Cardiac muscle cell (in vitro differentiated cells and primary cell): ENCODE measurements around the gene COMT. TPM values are rescaled to one million over a fixed set of nuclear protein-coding genes. Genes with fewer than 3 reads are reported as not detected.

Experiments used
- DNase-seq, 2 donors: peaks; one replicate each; pipeline versions ENCODE4 v3.0.0 to v3.0.0-alpha.2; 2010 to 2017; ENCODE audit warnings: low read depth in 1 of 2, low spot score in 1 of 2
- H3K27ac ChIP-seq: fragments of 200-600 bp; sonication (generic); 2 replicates; pipeline ENCODE4 v1.5.1; 2016
- H3K27me3 ChIP-seq: fragments of 200-600 bp; sonication (generic); 2 replicates; pipeline ENCODE4 v1.6.0; 2016; ENCODE audit warnings: control low read depth
- H3K36me3 ChIP-seq: fragments of 200-600 bp; sonication (generic); 2 replicates; pipeline ENCODE4 v1.5.1; 2016; ENCODE audit warnings: control low read depth
- H3K4me1 ChIP-seq: fragments of 200-600 bp; sonication (generic); 2 replicates; pipeline ENCODE4 v1.8.1; 2017; ENCODE audit warnings: low read depth, mild to moderate bottlenecking, mixed run types
- H3K4me3 ChIP-seq: fragments of 200-600 bp; sonication (generic); 2 replicates; pipeline ENCODE4 v1.5.1; 2016; ENCODE audit warnings: mild to moderate bottlenecking
- H3K9me3 ChIP-seq: fragments of 200-600 bp; sonication (generic); 2 replicates; pipeline ENCODE4 v1.5.1; 2017; ENCODE audit warnings: low read depth, mild to moderate bottlenecking, control low read depth
- polyA plus RNA-seq: library from polyadenylated mRNA; unstranded; fragments of >200 nt; fragmentation: Nextera tagmentation; extraction: Ambion mirVana; gene quantifications from 2 replicates; pipeline ENCODE4 v1.2.1, GENCODE V29; 2016
- total RNA-seq: library from RNA; depleted of rRNA; stranded (reverse); fragments of >200 nt; gene quantifications from 2 replicates; pipeline ENCODE4 v1.2.3, GENCODE V29; 2016
- TF ChIP-seq, protein P1 (sequence below): IDR thresholded peaks from 2 replicates; pipeline ENCODE4 v1.5.1; 2012; ENCODE audit warnings: low read depth, mild to moderate bottlenecking, low read length

The COMT gene
- total and polyA plus RNA-seq, 2 experiments from 2014 or later = 35.8 to 51.9 TPM

DNA sequence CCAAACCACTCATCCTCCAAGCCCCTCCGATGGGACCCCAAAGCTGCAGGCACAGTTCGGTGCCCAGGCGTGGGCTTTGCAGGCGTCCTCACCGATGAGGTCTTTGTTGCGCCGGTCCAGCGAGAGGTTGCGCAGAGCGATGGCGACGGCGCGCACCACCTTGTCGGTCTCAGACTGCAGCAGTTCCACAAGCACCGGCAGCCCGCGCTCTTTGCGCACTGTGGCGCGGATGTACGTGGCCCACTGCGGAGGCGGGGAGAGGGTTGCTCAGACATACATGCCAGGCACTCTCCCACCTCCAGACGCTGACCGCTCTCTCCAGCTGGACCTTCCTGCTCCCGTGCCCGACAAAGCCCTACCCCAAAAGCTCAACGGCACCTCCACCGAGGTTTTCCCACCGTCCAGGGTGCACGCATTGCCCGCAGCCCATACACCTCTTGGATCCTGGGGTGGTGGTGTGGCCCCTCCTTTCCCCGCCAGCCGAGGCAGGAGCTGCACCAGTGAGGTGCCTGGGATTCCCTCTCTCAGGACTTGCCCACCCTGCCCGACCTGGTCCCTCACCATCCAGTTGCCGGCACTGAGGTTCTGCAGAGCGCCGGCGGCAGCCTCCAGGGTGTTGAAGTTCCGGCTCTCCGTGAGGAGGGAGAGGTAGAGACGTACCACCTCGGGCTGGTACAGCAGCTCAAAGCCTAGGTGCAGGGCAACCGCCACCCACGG lies 32.1 kb downstream of the COMT start:
- no peak overlapping the region for H3K4me3 ChIP-seq
- no peak overlapping the region for H3K27ac ChIP-seq
- no peaks in the 10 kb centered on the region for H3K27me3 ChIP-seq
- TF ChIP-seq, protein P1, sequence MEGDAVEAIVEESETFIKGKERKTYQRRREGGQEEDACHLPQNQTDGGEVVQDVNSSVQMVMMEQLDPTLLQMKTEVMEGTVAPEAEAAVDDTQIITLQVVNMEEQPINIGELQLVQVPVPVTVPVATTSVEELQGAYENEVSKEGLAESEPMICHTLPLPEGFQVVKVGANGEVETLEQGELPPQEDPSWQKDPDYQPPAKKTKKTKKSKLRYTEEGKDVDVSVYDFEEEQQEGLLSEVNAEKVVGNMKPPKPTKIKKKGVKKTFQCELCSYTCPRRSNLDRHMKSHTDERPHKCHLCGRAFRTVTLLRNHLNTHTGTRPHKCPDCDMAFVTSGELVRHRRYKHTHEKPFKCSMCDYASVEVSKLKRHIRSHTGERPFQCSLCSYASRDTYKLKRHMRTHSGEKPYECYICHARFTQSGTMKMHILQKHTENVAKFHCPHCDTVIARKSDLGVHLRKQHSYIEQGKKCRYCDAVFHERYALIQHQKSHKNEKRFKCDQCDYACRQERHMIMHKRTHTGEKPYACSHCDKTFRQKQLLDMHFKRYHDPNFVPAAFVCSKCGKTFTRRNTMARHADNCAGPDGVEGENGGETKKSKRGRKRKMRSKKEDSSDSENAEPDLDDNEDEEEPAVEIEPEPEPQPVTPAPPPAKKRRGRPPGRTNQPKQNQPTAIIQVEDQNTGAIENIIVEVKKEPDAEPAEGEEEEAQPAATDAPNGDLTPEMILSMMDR = no peak
- no peak for DNase-seq
- H3K4me1 ChIP-seq = no peaks in the 10 kb centered on the region
- no peaks in the 10 kb centered on the region for H3K9me3 ChIP-seq
- no peaks in the 10 kb centered on the region for H3K36me3 ChIP-seq

DNA sequence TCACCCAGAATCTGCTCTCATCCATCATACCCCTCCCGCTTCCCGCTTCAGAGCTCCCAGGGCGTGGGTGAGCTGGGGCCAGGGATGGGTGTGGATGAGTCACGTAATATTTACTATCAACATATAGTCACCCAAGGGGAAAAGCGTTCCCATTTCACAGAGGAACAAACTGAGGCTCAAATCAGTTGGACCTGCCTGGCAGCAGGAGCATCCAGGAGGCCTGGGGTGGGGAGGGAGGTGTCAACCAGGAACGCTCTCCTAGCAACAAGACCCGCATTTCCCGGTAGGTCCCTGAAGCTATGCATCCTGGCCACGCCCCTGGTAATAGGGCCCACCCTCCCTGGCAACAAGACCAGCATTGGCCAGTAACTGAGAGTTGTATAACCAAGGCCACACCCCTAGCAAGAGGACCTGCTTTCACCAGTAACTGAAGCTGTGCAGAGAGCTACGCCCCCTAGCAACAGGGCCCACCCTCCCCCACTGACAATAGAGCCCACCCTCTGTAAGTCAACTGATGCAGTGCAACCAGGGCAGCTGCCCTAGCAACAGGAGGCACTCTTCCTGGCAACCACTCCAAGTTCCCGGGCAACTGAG lies 32.8 kb downstream of the COMT start:
- Histone ChIP-seq H3K27me3 (no peaks in the 10 kb centered on the region), H3K4me3 (no peak overlapping the region), H3K4me1 (no peaks in the 10 kb centered on the region), H3K27ac (no peak overlapping the region), H3K36me3 (no peaks in the 10 kb centered on the region), H3K9me3 (no peaks in the 10 kb centered on the region)
- DNase-seq = peak; percentile 62 to 68
- TF ChIP-seq, protein P1 = no peak

DNA sequence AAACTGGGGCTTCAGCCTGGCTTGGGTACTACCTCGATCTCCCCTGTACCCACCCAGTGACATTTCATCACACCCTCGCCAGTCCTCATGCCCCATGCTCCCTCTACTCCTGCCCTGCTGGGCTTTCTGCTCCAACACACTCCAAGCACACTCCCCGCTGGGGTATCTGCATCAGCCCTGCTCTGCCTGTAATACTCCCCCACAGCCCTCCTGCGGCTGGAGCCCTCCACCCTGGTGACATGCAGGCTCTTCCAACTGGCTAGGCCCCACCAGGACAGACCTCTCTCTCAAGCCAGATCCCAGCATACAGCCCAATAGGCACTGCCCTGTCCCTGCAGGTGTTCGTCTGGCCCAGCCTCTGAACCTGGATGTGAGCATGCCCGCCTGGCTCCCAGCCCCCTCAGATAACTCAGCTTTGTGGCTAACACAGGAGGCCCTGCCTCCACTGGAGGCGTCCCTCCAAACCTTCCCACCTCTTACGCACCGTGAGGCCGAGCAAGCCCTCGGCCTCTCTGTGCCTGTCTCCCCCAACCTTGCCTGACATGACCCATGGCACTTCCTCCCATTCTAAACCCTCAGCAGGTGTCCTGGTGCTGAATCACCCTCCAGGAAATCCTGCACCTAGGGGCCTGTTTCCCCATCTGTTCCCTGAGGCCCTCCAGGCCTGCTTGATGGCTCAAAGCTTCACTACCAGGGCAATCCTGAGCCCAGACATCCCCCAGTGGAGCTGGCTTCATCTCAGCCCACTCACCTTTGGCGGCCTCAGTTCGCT lies 33.5 kb downstream of the COMT start:
- H3K27ac ChIP-seq = no peak overlapping the region
- H3K4me3 ChIP-seq = no peak overlapping the region

DNA sequence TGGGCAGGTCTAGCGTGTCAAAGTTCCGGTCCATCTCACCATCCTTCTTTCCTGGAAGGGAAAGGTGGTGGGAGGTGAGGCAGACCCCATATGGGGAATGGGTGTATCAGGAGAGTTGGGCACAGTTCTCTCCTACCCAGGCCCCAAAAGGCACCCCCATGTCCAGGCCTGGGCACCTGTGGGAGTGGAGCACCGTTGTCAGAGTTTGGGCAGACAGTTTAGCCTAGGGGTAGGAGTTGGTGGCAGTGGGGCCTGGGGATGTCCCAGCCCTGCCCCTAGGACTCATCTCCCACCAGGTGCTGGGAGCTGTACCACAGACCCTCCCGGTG lies 34.1 kb downstream of the COMT start:
- Histone ChIP-seq H3K9me3 (no peaks in the 10 kb centered on the region), H3K36me3 (peaks cover 3% of the 10 kb centered on the region), H3K4me1 (no peaks in the 10 kb centered on the region), H3K4me3 (no peak overlapping the region), H3K27me3 (no peaks in the 10 kb centered on the region), H3K27ac (no peak overlapping the region)
- TF ChIP-seq, protein P1 = no peak
- DNase-seq = no peak

More for the DNA sequence above, 33.5 kb downstream of the COMT start:
- no peak for DNase-seq
- no peaks in the 10 kb centered on the region for H3K4me1 ChIP-seq
- H3K27me3 ChIP-seq = no peaks in the 10 kb centered on the region
- H3K9me3 ChIP-seq = no peaks in the 10 kb centered on the region
- peaks cover 3% of the 10 kb centered on the region for H3K36me3 ChIP-seq
- TF ChIP-seq, protein P1 = no peak

DNA sequence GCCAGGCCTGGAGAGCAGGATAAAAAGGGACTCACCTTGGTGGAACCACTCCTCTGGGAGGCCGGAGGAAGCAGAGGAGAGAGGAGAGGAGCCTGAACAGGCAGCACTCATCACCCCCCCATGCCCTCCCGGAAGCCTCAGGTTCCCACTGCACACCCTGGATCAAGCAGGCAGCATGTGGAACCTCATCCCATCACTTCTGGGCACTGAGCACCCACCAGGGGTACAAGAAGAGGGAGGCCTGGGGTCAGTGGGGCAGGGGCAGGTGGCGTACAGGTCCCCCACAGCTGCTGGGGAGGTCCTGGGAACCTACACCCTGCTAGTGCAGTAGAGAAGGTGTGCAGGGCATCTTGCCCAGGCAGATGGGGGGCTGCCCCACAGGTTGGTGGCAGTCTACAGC lies 35.1 kb downstream of the COMT start:
- no peak for DNase-seq
- TF ChIP-seq, protein P1 = no peak
- peaks cover 3% of the 10 kb centered on the region for H3K36me3 ChIP-seq
- H3K4me3 ChIP-seq = no peak overlapping the region
- H3K4me1 ChIP-seq = no peaks in the 10 kb centered on the region
- no peaks in the 10 kb centered on the region for H3K9me3 ChIP-seq
- H3K27me3 ChIP-seq = no peaks in the 10 kb centered on the region
- H3K27ac ChIP-seq = no peak overlapping the region
